Lung (tissue), 12 donors: ENCODE data around the gene HAUS8. TPM values are rescaled to one million over a fixed set of nuclear protein-coding genes. Genes with fewer than 3 reads are reported as not detected.

Experiments used
- ATAC-seq: fragments of 200-7000 bp; cut with Tn5 transposase; one replicate; pipeline ENCODE4 v1.9.1; 2020; ENCODE audit warnings: moderate number of reproducible peaks; ENCODE audit not compliant: insufficient read depth, low FRiP score
- DNase-seq, 3 donors: peaks; one replicate each; pipeline ENCODE4 v3.0.0-alpha.2; 2013 to 2017
- H3K27ac ChIP-seq, 2 donors: one replicate each; pipeline ENCODE4 v1.5.1; 2013; ENCODE audit warnings: mild to moderate bottlenecking in 2 of 2, moderate library complexity in 2 of 2, control low read depth in 1 of 2, inconsistent platforms in 1 of 2, low read depth in 1 of 2, low read length in 1 of 2
- H3K27me3 ChIP-seq, 3 donors: one replicate each; pipeline ENCODE4 v1.5.1; 2013; ENCODE audit warnings: low read length in 2 of 3; ENCODE audit not compliant: control insufficient read depth in 3 of 3, insufficient read depth in 3 of 3
- H3K36me3 ChIP-seq, 4 donors: one replicate each; pipeline ENCODE4 v1.5.1; 2013; ENCODE audit warnings: low read length in 4 of 4, mild to moderate bottlenecking in 1 of 4, moderate library complexity in 1 of 4; ENCODE audit not compliant: control insufficient read depth in 4 of 4, insufficient read depth in 4 of 4
- H3K4me1 ChIP-seq, 5 donors: one replicate each; pipeline ENCODE4 v1.5.1; 2013; ENCODE audit warnings: low read length in 5 of 5, mild to moderate bottlenecking in 2 of 5, moderate library complexity in 1 of 5; ENCODE audit not compliant: control insufficient read depth in 5 of 5, insufficient read depth in 5 of 5
- H3K4me3 ChIP-seq: one replicate; pipeline ENCODE4 v1.5.1; 2013; ENCODE audit warnings: mild to moderate bottlenecking, control low read depth, moderate library complexity
- H3K9ac ChIP-seq, 2 donors: one replicate each; pipeline ENCODE4 v1.5.1; 2013; ENCODE audit warnings: low read length in 2 of 2, control low read depth in 1 of 2; ENCODE audit not compliant: insufficient read depth in 1 of 2
- H3K9me3 ChIP-seq, 4 donors: one replicate each; pipeline ENCODE4 v1.5.1; 2013; ENCODE audit warnings: low read length in 3 of 4, mild to moderate bottlenecking in 1 of 4, moderate library complexity in 1 of 4; ENCODE audit not compliant: control insufficient read depth in 4 of 4, insufficient read depth in 3 of 4
- CTCF ChIP-seq: IDR thresholded peaks from 2 replicates; pipeline ENCODE4 v1.5.1; 2012; ENCODE audit warnings: mild to moderate bottlenecking; ENCODE audit errors: control extremely low read depth, extremely low read depth
- WGBS, 2 donors: extraction: QIAGEN DNeasy Blood & Tissue Kit; methylation state at CpG; one replicate each; pipeline ENCODE4 v1.1.7; 2013; 5-methylcytosine and 5-hydroxymethylcytosine counted together
- polyA plus RNA-seq, 2 donors: library from polyadenylated mRNA; stranded (reverse); fragments of 200-250 nt; gene quantifications; one replicate each; pipeline ENCODE4 v1.2.1, GENCODE V29; 2013
- total RNA-seq, 2 donors: library from RNA; depleted of rRNA in 1 of 2; stranded (reverse); fragments of >200 nt in 1 of 2; gene quantifications; one replicate each; pipeline ENCODE4 v1.2.1, GENCODE V29; 2014 to 2021
- donor health status: control.
- donor health status: control.
- donor health status: Bipolar disorder and iron deficiency.
- donor health status: healthy.
- donor health status: DM: yes; HTN: yes; CAD: no.

Gene HAUS8
- total and polyA plus RNA-seq, 4 donors: 6.1 to 13.8 (median 8.5) TPM

GRCh38 chr19:17109962-17110598 lies 34.8 kb upstream of the HAUS8 start:
- Histone ChIP-seq H3K4me3 (no peak overlapping the region), H3K27me3 (no peaks in the 10 kb centered on the region), H3K9ac (no peak overlapping the region), H3K27ac (peak overlapping the region in 1 of 2 donors; percentile 73), H3K9me3 (no peaks in the 10 kb centered on the region), H3K36me3 (peaks cover 0 to 23% (median 6%) of the 10 kb centered on the region in 4 donors), H3K4me1 (peaks cover 0 to 10% (median 0%) of the 10 kb centered on the region in 5 donors)
- WGBS, 2 donors: 37 to 68% methylated on average over 26 of the region's 26 CpGs
- TF ChIP-seq CTCF: no peak
- ATAC-seq (peak; percentile 37), DNase-seq (peak in 1 of 3 donors; percentile 25)

GRCh38 chr19:17109300-17109699 lies 34.0 kb upstream of the HAUS8 start:
- H3K27ac ChIP-seq: peak overlapping the region in 1 of 2 donors; percentile 46
- no peak overlapping the region for H3K4me3 ChIP-seq
- H3K36me3 ChIP-seq: peaks cover 0 to 22% (median 7%) of the 10 kb centered on the region in 4 donors
- peaks cover 0 to 10% (median 0%) of the 10 kb centered on the region in 5 donors for H3K4me1 ChIP-seq
- H3K27me3 ChIP-seq: no peaks in the 10 kb centered on the region
- WGBS, 2 donors: 87 to 91% methylated on average over 9 of the region's 9 CpGs
- no peak overlapping the region for H3K9ac ChIP-seq
- no peak for DNase-seq
- ATAC-seq: no peak
- H3K9me3 ChIP-seq: no peaks in the 10 kb centered on the region
- TF ChIP-seq CTCF: no peak

DNA sequence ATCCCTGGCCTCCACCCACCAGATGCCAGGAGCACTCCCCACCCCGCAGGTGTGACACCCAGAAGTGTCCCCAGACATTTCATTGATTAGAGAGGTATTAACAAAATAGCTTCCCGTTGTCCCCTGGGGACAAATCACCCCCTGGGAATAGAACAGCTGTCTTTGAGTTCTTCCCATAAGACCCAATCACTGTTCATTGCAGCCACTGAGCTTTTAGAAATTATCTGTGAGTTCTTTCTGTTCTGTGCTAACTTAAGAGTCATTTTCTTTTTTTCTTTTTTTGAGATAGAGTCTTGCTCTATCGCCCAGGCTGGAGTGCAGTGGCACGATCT lies 33.2 kb upstream of the HAUS8 start:
- Histone ChIP-seq H3K36me3 (peaks cover under 1 to 23% (median 8%) of the 10 kb centered on the region in 4 donors), H3K4me1 (peaks cover 0 to 10% (median 0%) of the 10 kb centered on the region in 5 donors), H3K27ac (peak overlapping the region; percentile 74 to 77), H3K4me3 (no peak overlapping the region), H3K9ac (no peak overlapping the region), H3K27me3 (no peaks in the 10 kb centered on the region), H3K9me3 (no peaks in the 10 kb centered on the region)
- no peak for DNase-seq
- WGBS, 2 donors: 87 to 93% methylated on average over 4 of the region's 4 CpGs
- ATAC-seq: no peak
- no peak for TF ChIP-seq CTCF
